H1 (cell line): ENCODE data around the gene POMT2. TPM values are rescaled to one million over a fixed set of nuclear protein-coding genes. Genes with fewer than 3 reads are reported as not detected.

Source experiments
- BACH1 ChIP-seq: IDR thresholded peaks from 2 replicates; pipeline ENCODE4 v1.6.1; 2012; ENCODE audit warnings: low read length, improper control_type of control experiment
- BRCA1 ChIP-seq: IDR thresholded peaks from 2 replicates; pipeline ENCODE4 v1.6.1; 2012; ENCODE audit warnings: low read depth, low read length, improper control_type of control experiment
- CEBPB ChIP-seq: IDR thresholded peaks from 2 replicates; pipeline ENCODE4 v1.6.1; 2012; ENCODE audit warnings: low read depth, low read length
- CHD1 ChIP-seq: IDR thresholded peaks from 2 replicates; pipeline ENCODE4 v1.6.1; 2012; ENCODE audit warnings: low read depth, low read length, improper control_type of control experiment
- CHD2 ChIP-seq: IDR thresholded peaks from 2 replicates; pipeline ENCODE4 v1.6.1; 2012; ENCODE audit warnings: low read length, improper control_type of control experiment
- CREB1 ChIP-seq: IDR thresholded peaks from 2 replicates; pipeline ENCODE4 v1.6.1; 2012; ENCODE audit warnings: inconsistent platforms
- EP300 ChIP-seq, 2 experiments: IDR thresholded peaks; 1 replicate in 1 of 2; 2 replicates in 1 of 2; pipeline ENCODE4 v1.6.1; 2011 to 2012; ENCODE audit warnings: low read depth in 2 of 2, low read length in 2 of 2, mild to moderate bottlenecking in 2 of 2, borderline replicate concordance in 1 of 2, inconsistent platforms in 1 of 2, moderate library complexity in 1 of 2
- EZH2 ChIP-seq: fragments of 200-600 bp; sonication (generic); IDR thresholded peaks from 2 replicates; pipeline ENCODE4 v1.7.1; 2012; ENCODE audit warnings: low read depth, mild to moderate bottlenecking, moderate library complexity, low read length, inconsistent platforms; ENCODE audit not compliant: severe bottlenecking
- HDAC6 ChIP-seq: IDR thresholded peaks from one replicate; pipeline ENCODE4 v1.7.1; 2012; ENCODE audit warnings: low read depth, mild to moderate bottlenecking, inconsistent platforms, low read length, moderate library complexity
- JUND ChIP-seq: IDR thresholded peaks from 2 replicates; pipeline ENCODE4 v1.6.1; 2011; ENCODE audit warnings: mild to moderate bottlenecking, improper control_type of control experiment, low read length
- KDM4A ChIP-seq: IDR thresholded peaks from one replicate; pipeline ENCODE4 v1.7.1; 2012; ENCODE audit warnings: low read depth, mild to moderate bottlenecking, moderate library complexity, low read length, inconsistent platforms; ENCODE audit not compliant: severe bottlenecking
- KDM5A ChIP-seq: fragments of 200-600 bp; IDR thresholded peaks from 2 replicates; pipeline ENCODE4 v1.7.1; 2012; ENCODE audit warnings: mild to moderate bottlenecking, low read length, inconsistent platforms, mixed read lengths
- POU5F1 ChIP-seq: IDR thresholded peaks from 2 replicates; pipeline ENCODE4 v1.6.1; 2011; ENCODE audit warnings: low read depth, mild to moderate bottlenecking, low read length, moderate library complexity
- SIRT6 ChIP-seq: IDR thresholded peaks from one replicate; pipeline ENCODE4 v1.7.1; 2012; ENCODE audit warnings: low read length, inconsistent platforms
- SIX5 ChIP-seq: IDR thresholded peaks from 2 replicates; pipeline ENCODE4 v1.6.1; 2011; ENCODE audit warnings: mild to moderate bottlenecking, low read depth, low read length
- SP1 ChIP-seq: IDR thresholded peaks from 2 replicates; pipeline ENCODE4 v1.6.1; 2011; ENCODE audit warnings: low read depth, low read length
- SRF ChIP-seq: IDR thresholded peaks from 2 replicates; pipeline ENCODE4 v1.6.1; 2011; ENCODE audit warnings: mild to moderate bottlenecking, low read depth, low read length, moderate library complexity
- TBP ChIP-seq: IDR thresholded peaks from 2 replicates; pipeline ENCODE4 v1.6.1; 2011; ENCODE audit warnings: low read depth, low read length, improper control_type of control experiment
- TCF12 ChIP-seq: IDR thresholded peaks from 2 replicates; pipeline ENCODE4 v1.6.1; 2011; ENCODE audit warnings: low read depth, mild to moderate bottlenecking, low read length
- TEAD4 ChIP-seq: IDR thresholded peaks from 2 replicates; pipeline ENCODE4 v1.6.1; 2012; ENCODE audit warnings: low read depth, low read length, inconsistent platforms, mixed read lengths
- polyA plus RNA-seq, 7 experiments: library from polyadenylated mRNA; depleted of rRNA in 3 of 7; stranded (reverse) in 5 of 7; unstranded in 2 of 7; fragments of >200 nt in 5 of 7; fragments of 200-250 nt in 2 of 7; gene quantifications; 1 replicate in 5 of 7; 2 replicates in 1 of 7; 4 replicates in 1 of 7; pipeline versions ENCODE4 v1.2.1 to v1.2.3, GENCODE V29; 2011 to 2013; ENCODE audit warnings: missing spikeins in 2 of 7, mixed read lengths in 2 of 7
- total RNA-seq: library from RNA; stranded (reverse); fragmentation: NEBNext Ultra II Directional; extraction: Animal tissue kit (Norgen Biotek cat#: 25700); gene quantifications from 2 replicates; pipeline ENCODE4 v1.2.1, GENCODE V29; 2021
- TF ChIP-seq, protein P1 (sequence below): IDR thresholded peaks from 2 replicates; pipeline ENCODE4 v1.6.1; 2012; ENCODE audit warnings: low read length, inconsistent platforms
- TF ChIP-seq, protein P2 (sequence below): IDR thresholded peaks from 2 replicates; pipeline ENCODE4 v1.6.1; 2011; ENCODE audit warnings: low read depth, mild to moderate bottlenecking, low read length; ENCODE audit not compliant: insufficient read depth
- TF ChIP-seq, protein P3 (sequence below): IDR thresholded peaks from 2 replicates; pipeline ENCODE4 v1.6.1; 2011; ENCODE audit warnings: low read length, improper control_type of control experiment

POMT2 gene
- total and polyA plus RNA-seq, 2 of the 8 experiments (the other 6 are each of a cell fraction or from before 2014, with no cell fraction given) = 20.8 to 44.9 TPM

DNA sequence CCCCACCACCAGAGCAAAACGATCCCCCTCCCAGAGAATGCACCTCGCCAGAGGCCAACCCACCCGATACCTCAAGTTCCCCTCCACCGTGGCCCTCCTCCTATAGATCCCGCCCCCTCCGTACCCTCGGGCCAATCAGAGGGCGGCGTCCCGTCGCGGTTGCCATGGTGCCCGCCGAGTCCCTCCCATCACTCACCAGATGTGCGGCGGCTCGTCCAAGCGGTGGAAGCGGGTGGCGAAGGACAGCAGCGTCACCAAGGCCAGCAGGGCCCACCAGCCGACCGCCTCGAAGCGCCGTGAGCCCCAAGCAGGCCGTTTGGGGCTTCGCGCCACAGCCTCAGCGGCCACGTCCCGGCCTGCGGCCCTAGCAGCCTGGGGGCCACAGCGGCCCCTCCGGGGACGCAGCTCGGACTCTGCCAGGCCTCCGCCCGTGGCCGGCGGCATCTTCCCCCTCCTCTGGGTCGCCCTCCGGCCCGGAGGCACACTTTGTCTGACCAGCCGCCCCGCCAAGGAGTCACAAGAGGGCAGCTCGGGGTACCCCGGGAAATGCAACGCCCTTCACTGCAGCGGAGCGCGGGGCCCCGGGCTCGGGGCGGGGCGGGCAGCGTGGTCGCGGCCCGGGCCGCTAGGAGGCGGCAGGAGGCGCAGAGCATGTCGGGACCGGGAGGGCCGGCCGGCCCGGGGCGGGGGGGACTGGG lies at the start of gene POMT2 (continued):
- no peak for TF ChIP-seq TCF12
- TF ChIP-seq, protein P1, sequence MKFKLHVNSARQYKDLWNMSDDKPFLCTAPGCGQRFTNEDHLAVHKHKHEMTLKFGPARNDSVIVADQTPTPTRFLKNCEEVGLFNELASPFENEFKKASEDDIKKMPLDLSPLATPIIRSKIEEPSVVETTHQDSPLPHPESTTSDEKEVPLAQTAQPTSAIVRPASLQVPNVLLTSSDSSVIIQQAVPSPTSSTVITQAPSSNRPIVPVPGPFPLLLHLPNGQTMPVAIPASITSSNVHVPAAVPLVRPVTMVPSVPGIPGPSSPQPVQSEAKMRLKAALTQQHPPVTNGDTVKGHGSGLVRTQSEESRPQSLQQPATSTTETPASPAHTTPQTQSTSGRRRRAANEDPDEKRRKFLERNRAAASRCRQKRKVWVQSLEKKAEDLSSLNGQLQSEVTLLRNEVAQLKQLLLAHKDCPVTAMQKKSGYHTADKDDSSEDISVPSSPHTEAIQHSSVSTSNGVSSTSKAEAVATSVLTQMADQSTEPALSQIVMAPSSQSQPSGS = no peak
- TF ChIP-seq KDM4A = peak; percentile 34
- TF ChIP-seq, protein P2, sequence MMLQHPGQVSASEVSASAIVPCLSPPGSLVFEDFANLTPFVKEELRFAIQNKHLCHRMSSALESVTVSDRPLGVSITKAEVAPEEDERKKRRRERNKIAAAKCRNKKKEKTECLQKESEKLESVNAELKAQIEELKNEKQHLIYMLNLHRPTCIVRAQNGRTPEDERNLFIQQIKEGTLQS = no peak
- TF ChIP-seq HDAC6 = no peak
- no peak for TF ChIP-seq KDM5A
- peak; percentile 61 for TF ChIP-seq SP1
- no peak for TF ChIP-seq BRCA1
- no peak for TF ChIP-seq CHD1
- no peak for TF ChIP-seq EP300 (IDR thresholded peaks at IDR 0.05; ENCODE audit: borderline replicate concordance in 1 of 2, low read depth in 2 of 2, low read length in 2 of 2)
- TF ChIP-seq EZH2 = no peak
- no peak for TF ChIP-seq SIRT6
- TF ChIP-seq JUND = no peak
- no peak for TF ChIP-seq CHD2
- no peak for TF ChIP-seq TBP
- TF ChIP-seq BACH1 = no peak
- peak; percentile 57; the same call in 1 of the 2 replicates for TF ChIP-seq CREB1
- no peak for TF ChIP-seq CEBPB
- no peak for TF ChIP-seq TEAD4
- TF ChIP-seq SIX5 = no peak
- TF ChIP-seq, protein P3, sequence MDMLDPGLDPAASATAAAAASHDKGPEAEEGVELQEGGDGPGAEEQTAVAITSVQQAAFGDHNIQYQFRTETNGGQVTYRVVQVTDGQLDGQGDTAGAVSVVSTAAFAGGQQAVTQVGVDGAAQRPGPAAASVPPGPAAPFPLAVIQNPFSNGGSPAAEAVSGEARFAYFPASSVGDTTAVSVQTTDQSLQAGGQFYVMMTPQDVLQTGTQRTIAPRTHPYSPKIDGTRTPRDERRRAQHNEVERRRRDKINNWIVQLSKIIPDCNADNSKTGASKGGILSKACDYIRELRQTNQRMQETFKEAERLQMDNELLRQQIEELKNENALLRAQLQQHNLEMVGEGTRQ = no peak
- no peak for TF ChIP-seq SRF
- no peak for TF ChIP-seq POU5F1
